Measurements from ENCODE around the gene HPCAL4. TPM values are rescaled to one million over a fixed set of nuclear protein-coding genes. Genes with fewer than 3 reads are reported as not detected.

The HPCAL4 gene
- total RNA-seq, 2 experiments from 2014 or later: 2.0 TPM

- peaks cover 6% of the 10 kb centered on the region for H3K4me1 Mint-ChIP-seq
Measured at GRCh38 chr1:39640861-39641260, 50.4 kb downstream of the HPCAL4 start.

GRCh38 chr1:39639305-39640130 is 51.7 kb downstream of the HPCAL4 start, which contains the start of gene HEYL:
HEYL (minus strand) TSS chr1:39639643; CDS start chr1:39639625, 18 bp downstream.
- Mint-ChIP-seq H3K27ac (no peak within 1 kb of the TSS), H3K4me3 (peak within 1 kb of the TSS; percentile 38), H3K36me3 (ENCODE audit: low read depth) (no peaks in the 10 kb centered on the region), H3K4me1 (peaks cover 6% of the 10 kb centered on the region), H3K9me3 (no peaks in the 10 kb centered on the region), H3K27me3 (peaks cover 24% of the 10 kb centered on the region)
- POLR2A ChIA-PET: no interaction called here
- peak; percentile 57 for DNase-seq
- CTCF ChIA-PET: no interaction called here

More at GRCh38 chr1:39640861-39641260, 50.4 kb downstream of the HPCAL4 start:
- H3K27ac Mint-ChIP-seq: no peak overlapping the region
- no peak overlapping the region for H3K4me3 Mint-ChIP-seq
- no peak for DNase-seq
- ChIA-PET CTCF (interaction anchor here (0.7 to 1.7 kb wide), 2 partner anchors 14 to 17 kb away, joined by 3 to 6 read pairs; no protein-coding TSS in a partner anchor), POLR2A (no interaction called here)
- H3K9me3 Mint-ChIP-seq: no peaks in the 10 kb centered on the region
- H3K36me3 Mint-ChIP-seq (ENCODE audit: low read depth): no peaks in the 10 kb centered on the region
- peaks cover 24% of the 10 kb centered on the region for H3K27me3 Mint-ChIP-seq

- Mint-ChIP-seq H3K4me3 (peak overlapping the region; percentile 38), H3K4me1 (peaks cover 6% of the 10 kb centered on the region), H3K9me3 (no peaks in the 10 kb centered on the region), H3K27ac (no peak overlapping the region), H3K36me3 (ENCODE audit: low read depth) (no peaks in the 10 kb centered on the region), H3K27me3 (peaks cover 28% of the 10 kb centered on the region)
- ChIA-PET CTCF (no interaction called here), POLR2A (no interaction called here)
- no peak for DNase-seq
Measured at GRCh38 chr1:39638965-39639304, 52.3 kb downstream of the HPCAL4 start.

GRCh38 chr1:39637361-39637760 is 53.9 kb downstream of the HPCAL4 start:
- Mint-ChIP-seq H3K27me3 (peaks cover 30% of the 10 kb centered on the region), H3K36me3 (ENCODE audit: low read depth) (no peaks in the 10 kb centered on the region), H3K4me3 (no peak overlapping the region), H3K27ac (no peak overlapping the region), H3K9me3 (no peaks in the 10 kb centered on the region), H3K4me1 (peaks cover 6% of the 10 kb centered on the region)
- POLR2A ChIA-PET: no interaction called here
- CTCF ChIA-PET: no interaction called here
- no peak for DNase-seq

- no peak overlapping the region for H3K4me3 Mint-ChIP-seq
- H3K27ac Mint-ChIP-seq: no peak overlapping the region
- CTCF ChIA-PET: interaction anchor here (0.7 kb wide), 1 partner anchor 40 kb away, joined by 3 read pairs; no protein-coding TSS in a partner anchor
- H3K36me3 Mint-ChIP-seq (ENCODE audit: low read depth): no peaks in the 10 kb centered on the region
- H3K9me3 Mint-ChIP-seq: no peaks in the 10 kb centered on the region
- POLR2A ChIA-PET: no interaction called here
- H3K4me1 Mint-ChIP-seq: peaks cover 6% of the 10 kb centered on the region
- no peak for DNase-seq
- peaks cover 30% of the 10 kb centered on the region for H3K27me3 Mint-ChIP-seq
Measured at GRCh38 chr1:39635871-39636210, 55.4 kb downstream of the HPCAL4 start.

GRCh38 chr1:39635205-39635870 is 55.9 kb downstream of the HPCAL4 start:
- Mint-ChIP-seq H3K4me1 (peaks cover 6% of the 10 kb centered on the region), H3K36me3 (ENCODE audit: low read depth) (no peaks in the 10 kb centered on the region), H3K27me3 (peaks cover 30% of the 10 kb centered on the region), H3K27ac (no peak overlapping the region), H3K4me3 (no peak overlapping the region), H3K9me3 (no peaks in the 10 kb centered on the region)
- CTCF ChIA-PET: interaction anchor here (1.4 kb wide), 1 partner anchor 29 kb away, joined by 4 read pairs; no protein-coding TSS in a partner anchor
- POLR2A ChIA-PET: no interaction called here
- DNase-seq: no peak

GRCh38 chr1:39633422-39633821 is 57.8 kb downstream of the HPCAL4 start:
- Mint-ChIP-seq H3K4me1 (no peaks in the 10 kb centered on the region), H3K27me3 (peaks cover 23% of the 10 kb centered on the region), H3K9me3 (no peaks in the 10 kb centered on the region), H3K27ac (no peak overlapping the region), H3K4me3 (no peak overlapping the region), H3K36me3 (ENCODE audit: low read depth) (no peaks in the 10 kb centered on the region)
- CTCF ChIA-PET: interaction anchor here (0.9 kb wide), 1 partner anchor 20 kb away, joined by 4 read pairs; no protein-coding TSS in a partner anchor
- POLR2A ChIA-PET: no interaction called here
- no peak for DNase-seq

GRCh38 chr1:39632682-39633417 is 58.4 kb downstream of the HPCAL4 start:
- POLR2A ChIA-PET: no interaction called here
- DNase-seq: no peak
- H3K4me1 Mint-ChIP-seq: no peaks in the 10 kb centered on the region
- H3K9me3 Mint-ChIP-seq: no peaks in the 10 kb centered on the region
- no peak overlapping the region for H3K4me3 Mint-ChIP-seq
- H3K27me3 Mint-ChIP-seq: peaks cover 17% of the 10 kb centered on the region
- H3K36me3 Mint-ChIP-seq (ENCODE audit: low read depth): no peaks in the 10 kb centered on the region
- CTCF ChIA-PET: interaction anchor here (0.9 kb wide), 1 partner anchor 20 kb away, joined by 4 read pairs; no protein-coding TSS in a partner anchor
- no peak overlapping the region for H3K27ac Mint-ChIP-seq

GRCh38 chr1:39632323-39632681 is 58.9 kb downstream of the HPCAL4 start:
- Mint-ChIP-seq H3K4me1 (no peaks in the 10 kb centered on the region), H3K36me3 (ENCODE audit: low read depth) (no peaks in the 10 kb centered on the region), H3K27ac (no peak overlapping the region), H3K27me3 (peaks cover 12% of the 10 kb centered on the region), H3K4me3 (no peak overlapping the region), H3K9me3 (no peaks in the 10 kb centered on the region)
- no peak for DNase-seq
- ChIA-PET CTCF (interaction anchor here (0.9 kb wide), 1 partner anchor 21 kb away, joined by 4 read pairs; no protein-coding TSS in a partner anchor), POLR2A (no interaction called here)

GRCh38 chr1:39631361-39632322 is 59.6 kb downstream of the HPCAL4 start:
- ChIA-PET POLR2A (no interaction called here), CTCF (no interaction called here)
- H3K9me3 Mint-ChIP-seq: no peaks in the 10 kb centered on the region
- peaks cover 9% of the 10 kb centered on the region for H3K27me3 Mint-ChIP-seq
- DNase-seq: no peak
- H3K36me3 Mint-ChIP-seq (ENCODE audit: low read depth): no peaks in the 10 kb centered on the region
- H3K4me3 Mint-ChIP-seq: no peak overlapping the region
- H3K27ac Mint-ChIP-seq: no peak overlapping the region
- H3K4me1 Mint-ChIP-seq: no peaks in the 10 kb centered on the region

- CTCF ChIA-PET: interaction anchor here (1.6 kb wide), 1 partner anchor 25 kb away, joined by 5 read pairs; no protein-coding TSS in a partner anchor
- Mint-ChIP-seq H3K4me3 (no peak overlapping the region), H3K27ac (no peak overlapping the region), H3K27me3 (peaks cover 4% of the 10 kb centered on the region), H3K4me1 (no peaks in the 10 kb centered on the region), H3K9me3 (no peaks in the 10 kb centered on the region), H3K36me3 (ENCODE audit: low read depth) (no peaks in the 10 kb centered on the region)
- no peak for DNase-seq
- POLR2A ChIA-PET: no interaction called here
Measured at GRCh38 chr1:39628807-39629350, 62.4 kb downstream of the HPCAL4 start.

Measured in activated CD4-positive, alpha-beta T cell treated with anti-CD3 and anti-CD28 coated beads, Interleukin-2, amount 10 ng/mL, durations not matched to agents 7 days and 5 days (primary cell).